ENCODE results near the gene TRPV5.

DNA sequence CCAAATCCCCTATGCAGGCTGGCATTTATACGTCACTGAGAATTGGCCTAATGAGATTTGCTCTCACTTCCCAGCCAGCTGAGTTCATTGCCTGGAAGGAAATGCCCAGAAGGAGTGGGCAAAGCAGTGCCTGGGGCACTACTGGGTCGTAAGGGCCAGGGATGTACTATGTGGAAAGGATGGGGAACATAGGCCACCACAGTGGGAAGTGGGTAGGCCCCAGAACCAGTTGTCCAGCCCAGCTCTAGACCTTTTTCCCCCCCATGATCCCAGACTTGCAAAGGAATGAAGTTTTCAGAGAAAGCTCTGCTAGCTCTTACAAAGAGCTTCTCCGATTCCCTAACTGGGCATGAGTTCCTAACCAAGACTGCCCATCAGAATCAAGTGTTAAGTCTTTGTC is 13.9 kb downstream of the TRPV5 start:
- TF ChIP-seq, protein P1, sequence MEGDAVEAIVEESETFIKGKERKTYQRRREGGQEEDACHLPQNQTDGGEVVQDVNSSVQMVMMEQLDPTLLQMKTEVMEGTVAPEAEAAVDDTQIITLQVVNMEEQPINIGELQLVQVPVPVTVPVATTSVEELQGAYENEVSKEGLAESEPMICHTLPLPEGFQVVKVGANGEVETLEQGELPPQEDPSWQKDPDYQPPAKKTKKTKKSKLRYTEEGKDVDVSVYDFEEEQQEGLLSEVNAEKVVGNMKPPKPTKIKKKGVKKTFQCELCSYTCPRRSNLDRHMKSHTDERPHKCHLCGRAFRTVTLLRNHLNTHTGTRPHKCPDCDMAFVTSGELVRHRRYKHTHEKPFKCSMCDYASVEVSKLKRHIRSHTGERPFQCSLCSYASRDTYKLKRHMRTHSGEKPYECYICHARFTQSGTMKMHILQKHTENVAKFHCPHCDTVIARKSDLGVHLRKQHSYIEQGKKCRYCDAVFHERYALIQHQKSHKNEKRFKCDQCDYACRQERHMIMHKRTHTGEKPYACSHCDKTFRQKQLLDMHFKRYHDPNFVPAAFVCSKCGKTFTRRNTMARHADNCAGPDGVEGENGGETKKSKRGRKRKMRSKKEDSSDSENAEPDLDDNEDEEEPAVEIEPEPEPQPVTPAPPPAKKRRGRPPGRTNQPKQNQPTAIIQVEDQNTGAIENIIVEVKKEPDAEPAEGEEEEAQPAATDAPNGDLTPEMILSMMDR (conservative IDR thresholded peaks at IDR 0.05; ENCODE audit: low read length), result no peak
- TF ChIP-seq EZH2phosphoT487 (IDR thresholded peaks at IDR 0.05; ENCODE audit: borderline replicate concordance, low read depth, low read length), result no peak

Measured in OCI-LY7 (cell line).